ENCODE results near the gene ZNF598.
"Not testable (repeated sequence)": the region's sequence is repeated elsewhere in the genome, so short reads cannot be mapped to it uniquely, and the experiment has no call there.

Gene ZNF598

DNA sequence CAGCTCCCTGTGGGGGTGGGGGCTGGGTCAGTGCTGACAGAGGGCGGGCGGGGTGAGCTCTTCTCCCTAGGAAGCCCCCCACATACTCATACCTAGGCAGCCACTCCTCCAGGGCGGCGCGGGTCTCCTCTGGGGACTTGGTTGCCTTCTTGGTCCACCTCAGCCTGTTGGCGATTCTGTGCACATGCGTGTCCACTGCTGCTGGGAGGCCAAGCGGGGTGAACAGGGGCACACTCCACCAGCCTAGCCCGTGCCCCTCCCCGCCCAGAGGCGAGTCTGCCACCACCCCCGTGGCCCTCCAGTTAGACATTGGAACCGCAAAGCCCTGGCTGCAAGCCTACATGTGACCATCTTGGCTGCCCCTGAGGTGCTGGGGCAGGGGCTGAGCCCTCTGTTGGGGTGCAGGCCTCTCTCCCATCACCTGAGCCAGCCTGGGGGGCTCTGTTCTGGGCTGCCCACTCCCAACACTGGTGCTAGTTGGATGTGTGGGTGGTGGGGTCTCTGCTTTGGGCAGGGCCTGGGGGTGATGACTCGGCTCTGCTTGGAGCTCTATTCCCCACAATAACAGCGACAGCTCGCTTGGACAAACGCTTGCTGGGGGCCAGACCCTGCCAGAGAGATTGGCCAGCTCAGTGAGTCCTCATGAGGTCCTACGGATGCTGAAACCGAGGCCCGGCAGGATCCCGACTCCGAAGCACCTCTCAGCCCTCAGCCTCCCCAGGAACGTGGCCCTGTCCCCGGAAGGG lies 30.6 kb upstream of the ZNF598 start:
- DNase-seq = no peak

DNA sequence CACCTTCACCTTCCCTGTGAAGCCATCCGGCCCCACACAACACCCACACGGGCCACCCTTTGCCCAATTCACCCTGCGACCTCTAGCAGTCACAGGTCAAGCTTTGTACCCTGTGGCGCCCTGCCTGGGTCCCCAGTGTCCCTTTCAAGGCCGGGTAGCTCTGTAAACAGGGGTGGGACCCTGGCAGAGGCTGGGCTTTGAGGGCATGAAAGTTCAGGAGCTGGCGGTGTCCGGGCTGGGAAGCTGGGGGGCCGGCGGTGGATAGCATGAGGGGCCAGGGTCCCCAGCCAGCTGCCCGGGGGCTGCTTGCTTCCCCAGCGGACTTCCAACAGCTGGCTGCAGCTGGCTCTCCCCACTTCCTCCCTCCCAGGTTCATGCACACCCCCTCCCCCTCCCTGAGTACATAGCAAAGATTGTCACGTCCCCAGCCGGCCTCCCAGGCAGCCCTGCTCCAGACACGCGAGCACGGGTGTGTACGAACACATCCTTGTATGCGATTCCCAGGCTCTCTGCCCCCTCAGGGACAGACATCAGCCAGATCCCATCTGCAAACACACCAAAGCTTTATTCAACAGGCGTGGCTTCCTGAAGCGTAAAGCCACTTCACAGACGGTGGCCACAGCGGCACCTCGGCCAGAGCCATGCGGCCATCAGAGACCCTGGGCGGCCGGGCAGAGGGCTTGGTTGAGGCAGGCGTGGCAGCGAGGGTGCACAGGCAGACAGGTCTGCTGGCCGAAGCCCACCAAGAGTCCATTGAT lies 29.8 kb upstream of the ZNF598 start:
- DNase-seq = no peak

DNA sequence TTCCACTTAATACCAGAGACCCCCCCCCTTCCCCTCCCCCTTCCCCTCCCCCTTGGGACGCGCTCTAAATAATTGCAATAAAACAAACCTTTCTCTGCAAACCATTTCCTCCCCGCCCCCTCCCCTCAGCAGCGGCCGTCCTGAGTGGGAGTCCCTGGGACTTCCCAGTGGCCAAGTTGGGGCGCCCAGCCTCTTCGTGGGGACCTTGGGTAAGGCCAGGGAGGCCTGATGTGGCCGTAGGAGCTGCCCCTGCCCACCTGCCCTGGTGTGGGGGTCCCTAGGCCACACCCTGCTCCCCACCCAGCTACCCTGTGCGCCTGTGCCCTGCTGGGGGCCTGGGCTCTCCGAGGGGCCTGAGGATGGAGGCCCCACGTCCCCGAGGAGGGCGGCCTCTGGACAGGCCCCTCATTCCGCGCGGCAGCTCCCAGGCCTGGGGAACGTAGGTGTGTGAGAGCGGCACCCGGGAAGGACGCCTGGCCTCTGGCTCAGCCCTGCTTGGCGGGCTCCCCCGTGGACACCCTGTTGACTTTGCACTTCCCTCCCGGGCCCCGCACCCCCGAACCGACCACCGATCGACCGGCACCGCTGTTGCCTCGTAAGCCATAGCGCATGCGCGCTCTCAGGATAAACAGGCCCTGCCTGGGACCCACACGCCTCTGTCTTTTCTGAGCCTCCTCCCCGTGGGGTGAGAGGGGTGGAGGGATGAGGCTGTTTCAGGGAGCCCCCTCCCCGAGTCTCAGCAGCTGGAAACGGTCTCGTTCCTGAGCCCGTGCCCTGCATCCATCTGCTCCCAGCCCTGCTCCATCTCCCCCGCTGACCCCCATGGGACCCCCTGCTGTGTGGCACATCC lies 29.0 kb upstream of the ZNF598 start:
- no peak for DNase-seq

- DNase-seq = no peak
Measured at GRCh38 chr16:2037647-2038381, 28.2 kb upstream of the ZNF598 start.

DNA sequence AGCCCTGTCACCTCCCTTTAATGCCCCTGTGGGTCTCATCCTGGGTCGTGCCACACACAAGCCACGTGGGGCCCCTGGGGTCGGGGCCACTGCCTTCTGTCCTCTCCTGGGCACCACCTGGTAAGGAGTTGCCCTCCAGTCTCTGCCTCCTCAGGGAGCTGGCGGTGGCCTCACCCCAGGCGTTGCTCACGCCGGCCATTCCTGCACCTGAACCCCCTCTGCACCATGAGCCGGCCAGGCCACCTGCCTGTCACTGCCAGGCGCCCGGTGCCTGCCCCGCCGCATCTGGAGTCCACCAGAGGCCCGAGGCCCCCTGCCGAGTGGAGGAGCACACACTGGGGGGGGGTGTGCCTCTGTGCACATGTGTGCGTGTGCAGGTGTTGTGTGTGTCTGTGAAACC lies 27.5 kb upstream of the ZNF598 start:
- DNase-seq = no peak

DNA sequence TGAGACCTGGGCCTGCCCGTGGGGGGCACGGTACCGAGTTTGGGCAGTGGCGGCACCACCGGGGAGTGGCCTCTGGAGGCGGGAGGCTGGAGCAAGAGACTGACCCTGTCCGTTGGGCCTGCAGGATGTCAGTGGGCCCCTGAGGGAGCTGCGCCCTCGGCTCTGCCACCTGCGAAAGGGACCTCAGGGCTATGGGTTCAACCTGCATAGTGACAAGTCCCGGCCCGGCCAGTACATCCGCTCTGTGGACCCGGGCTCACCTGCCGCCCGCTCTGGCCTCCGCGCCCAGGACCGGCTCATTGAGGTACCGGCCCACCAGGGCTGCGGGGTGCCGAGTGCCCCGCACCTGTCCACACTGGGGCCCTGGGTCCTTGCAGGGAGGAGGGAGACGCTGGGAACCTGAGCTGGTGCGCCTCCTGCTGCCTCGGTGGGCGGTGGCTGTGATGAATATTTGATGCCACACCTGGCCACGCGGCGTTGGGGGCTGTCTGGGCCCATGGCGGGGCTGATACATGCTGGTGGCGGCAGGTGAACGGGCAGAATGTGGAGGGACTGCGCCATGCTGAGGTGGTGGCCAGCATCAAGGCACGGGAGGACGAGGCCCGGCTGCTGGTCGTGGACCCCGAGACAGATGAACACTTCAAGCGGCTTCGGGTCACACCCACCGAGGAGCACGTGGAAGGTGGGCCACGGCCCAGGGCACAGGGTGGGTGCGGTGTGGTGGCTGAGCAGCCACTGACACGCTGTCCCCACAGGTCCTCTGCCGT lies 26.8 kb upstream of the ZNF598 start:
- DNase-seq = no peak

- no peak for DNase-seq
Measured at GRCh38 chr16:2035431-2036199, 26.0 kb upstream of the ZNF598 start.

GRCh38 chr16:2034696-2035430 lies 25.2 kb upstream of the ZNF598 start:
- no peak for DNase-seq

DNA sequence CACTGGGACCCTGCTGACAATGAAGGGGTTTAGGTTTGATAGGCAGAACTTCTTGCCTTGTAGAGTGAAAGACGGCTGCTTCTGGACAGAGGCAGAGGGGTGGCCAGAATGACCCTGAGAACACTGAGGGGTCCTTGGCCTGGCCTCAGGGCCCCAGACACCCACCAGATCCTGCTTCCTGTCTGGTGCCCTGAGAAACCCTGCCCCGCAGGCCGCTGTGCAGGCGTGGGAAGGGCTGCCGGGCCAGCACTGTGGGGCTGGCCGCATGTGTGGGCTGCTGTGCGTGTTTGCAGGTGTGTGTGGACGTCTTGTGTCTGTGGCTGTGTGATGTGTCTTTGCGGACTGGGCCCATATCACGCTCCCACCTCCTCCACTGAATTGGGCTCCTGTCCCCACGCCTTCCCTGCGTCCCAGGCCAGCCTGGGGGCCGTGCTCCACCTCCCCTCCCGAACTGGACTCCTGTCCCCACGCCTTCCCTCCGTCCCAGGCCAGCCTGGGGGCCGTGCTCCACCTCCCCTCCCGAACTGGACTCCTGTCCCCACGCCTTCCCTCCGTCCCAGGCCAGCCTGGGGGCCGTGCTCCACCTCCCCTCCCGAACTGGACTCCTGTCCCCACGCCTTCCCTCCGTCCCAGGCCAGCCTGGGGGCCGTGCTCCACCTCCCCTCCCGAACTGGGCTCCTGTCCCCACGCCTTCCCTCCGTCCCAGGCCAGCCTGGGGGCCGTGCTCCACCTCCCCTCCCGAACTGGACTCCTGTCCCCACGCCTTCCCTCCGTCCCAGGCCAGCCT lies 24.5 kb upstream of the ZNF598 start:
- not testable (repeated sequence) for DNase-seq

DNA sequence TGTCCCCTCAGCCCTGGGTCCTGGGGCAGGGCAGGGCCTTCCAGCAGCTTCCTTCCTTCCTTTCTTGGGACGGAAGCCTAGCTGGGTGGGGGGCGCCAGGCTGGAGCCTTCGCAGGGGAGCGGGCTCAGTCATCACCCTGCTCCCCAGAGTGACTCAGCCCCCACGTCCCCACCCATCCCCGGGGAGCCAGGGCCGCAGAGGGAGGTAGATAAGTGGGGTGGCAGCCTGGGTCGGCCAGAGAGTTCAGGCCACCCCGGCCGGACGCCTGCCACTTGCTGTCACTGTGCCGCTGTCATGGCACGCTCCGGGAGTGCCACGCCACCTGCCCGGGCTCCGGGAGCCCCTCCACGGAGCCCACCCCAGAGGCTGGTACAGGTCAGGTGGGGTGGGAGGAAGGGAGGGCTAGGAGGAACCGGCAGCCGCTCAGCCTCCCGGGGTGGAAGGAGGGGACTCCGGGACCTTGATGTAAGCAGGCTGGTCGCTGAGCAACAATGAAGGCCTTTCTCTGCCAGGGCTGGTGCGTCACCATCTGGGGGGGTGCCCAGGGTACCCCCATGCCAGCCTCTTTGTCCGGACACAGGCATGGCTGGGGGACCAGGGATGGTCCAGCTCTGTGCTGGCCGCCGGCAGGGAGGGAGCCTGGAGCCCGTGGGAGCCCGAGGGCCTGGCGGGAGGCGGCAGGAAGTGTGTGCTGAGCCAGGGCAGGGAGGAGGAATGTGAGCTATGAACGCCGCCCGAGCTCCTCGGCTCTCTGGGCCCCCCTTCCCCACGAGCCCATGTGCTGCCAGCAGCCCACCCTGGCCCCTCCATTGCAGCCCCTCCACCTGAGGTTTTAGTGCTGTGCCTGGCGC lies 23.7 kb upstream of the ZNF598 start:
- DNase-seq = no peak

DNA sequence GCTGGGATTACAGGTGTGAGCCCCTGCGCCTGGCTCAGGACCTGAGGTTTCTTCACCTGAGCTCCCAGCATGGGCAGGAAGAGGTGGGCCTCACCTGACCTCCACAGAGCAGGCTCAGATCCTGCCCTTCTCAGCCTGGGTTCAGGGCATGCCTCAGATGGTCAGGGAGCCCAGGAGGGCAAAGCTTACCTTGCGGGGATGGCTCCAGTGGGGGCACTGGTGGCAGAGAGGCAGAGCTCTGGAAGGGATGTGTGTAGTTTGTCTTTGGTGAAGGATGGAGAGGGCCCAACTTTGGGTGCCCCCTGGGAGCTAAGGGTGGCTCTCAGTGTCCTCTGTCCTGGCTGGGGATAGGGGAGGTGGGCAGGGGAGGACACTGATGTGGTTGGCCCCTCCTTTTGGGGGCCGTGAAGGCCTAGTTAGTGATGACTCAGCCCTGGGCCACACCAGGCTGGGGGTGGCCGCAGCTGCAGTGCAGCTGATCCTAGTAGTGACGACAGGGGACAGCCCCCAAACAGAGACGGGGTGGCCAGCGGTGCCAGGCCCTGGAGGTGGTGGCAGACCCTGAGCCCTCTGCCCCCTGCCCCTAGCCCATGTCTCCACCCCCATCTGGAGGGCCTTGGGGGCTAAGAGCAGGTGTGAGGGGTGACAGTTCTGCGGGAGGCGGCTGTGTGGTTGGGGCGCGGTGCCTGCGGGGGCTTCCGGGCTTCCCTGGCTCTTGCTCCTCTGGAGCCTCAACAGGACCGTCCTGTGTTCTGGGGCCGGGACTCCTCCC lies 22.9 kb upstream of the ZNF598 start:
- no peak for DNase-seq

DNA sequence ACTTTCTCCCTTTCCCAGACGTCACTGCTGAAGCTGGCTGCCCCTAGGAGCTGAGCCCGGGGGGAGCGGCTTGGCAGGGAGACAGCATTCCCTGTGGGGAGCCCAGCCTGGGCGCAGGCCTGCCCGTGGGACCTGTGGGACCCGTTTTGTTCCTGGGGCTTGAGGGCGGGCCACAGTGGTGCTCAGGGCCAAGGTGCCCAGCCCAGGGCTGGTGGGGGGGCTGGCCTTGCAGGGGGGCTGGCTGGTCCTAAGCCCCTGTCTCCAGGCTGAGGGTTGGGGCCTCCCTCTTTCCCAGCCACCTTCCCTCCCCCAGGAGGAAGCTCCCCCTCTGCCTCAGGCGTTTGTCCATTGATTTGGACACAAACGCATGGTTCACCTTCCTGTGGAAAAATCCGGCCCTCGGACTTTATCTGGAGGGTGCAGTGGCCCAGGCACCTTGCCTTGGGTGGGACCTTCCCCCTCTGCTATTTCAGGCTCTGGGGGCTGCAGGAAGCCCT lies 21.5 kb upstream of the ZNF598 start:
- no peak for DNase-seq

- no peak for DNase-seq
Measured at GRCh38 chr16:2030036-2030435, 20.4 kb upstream of the ZNF598 start.

DNA sequence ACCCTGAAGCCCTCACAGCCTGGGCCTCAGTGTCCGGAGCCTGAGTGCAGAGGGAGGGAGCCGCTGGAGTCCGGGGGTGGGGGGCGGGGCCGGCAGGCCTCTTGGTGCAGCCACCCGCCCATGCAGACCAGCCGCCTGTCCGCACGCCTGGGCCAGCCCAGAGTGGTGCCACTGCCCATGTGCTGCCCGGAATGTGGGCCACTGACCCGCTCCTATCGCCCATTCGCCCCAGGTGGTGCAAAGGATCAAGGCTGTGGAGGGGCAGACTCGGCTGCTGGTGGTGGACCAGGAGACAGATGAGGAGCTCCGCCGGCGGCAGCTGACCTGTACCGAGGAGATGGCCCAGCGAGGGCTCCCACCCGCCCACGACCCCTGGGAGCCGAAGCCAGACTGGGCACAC lies 19.7 kb upstream of the ZNF598 start:
- no peak for DNase-seq

DNA sequence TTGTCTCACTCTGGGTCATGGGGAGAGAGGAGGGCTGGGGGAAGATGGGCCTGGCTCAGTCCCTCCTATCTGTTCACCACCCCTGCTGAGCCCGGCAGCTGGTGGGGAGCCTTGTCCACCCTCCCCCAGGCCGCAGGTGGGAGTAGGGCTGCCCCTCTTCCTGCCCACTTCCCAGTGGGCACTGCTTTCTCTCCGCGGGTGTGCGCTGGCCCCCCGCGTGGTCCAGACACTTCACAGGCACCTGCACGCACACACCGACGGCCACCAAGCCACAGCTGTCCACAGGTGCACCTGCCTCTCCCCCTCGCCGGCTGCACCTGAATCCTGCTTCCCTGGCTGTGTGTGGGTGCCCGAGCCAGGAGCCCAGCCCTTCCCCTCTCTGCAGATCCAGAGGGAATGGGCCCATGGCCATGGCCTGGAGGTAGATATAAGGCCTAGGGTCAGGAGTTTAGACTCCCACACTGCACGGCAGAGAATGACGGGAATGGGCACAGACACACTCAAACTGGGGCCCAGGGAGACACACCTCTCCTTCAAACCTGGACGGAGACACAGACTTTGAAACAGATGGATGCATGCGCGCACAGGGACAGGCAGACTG lies 19.1 kb upstream of the ZNF598 start:
- no peak for DNase-seq

GRCh38 chr16:2028146-2028545 lies 18.5 kb upstream of the ZNF598 start:
- no peak for DNase-seq
